HG03521 (cell line): ENCODE measurements around the gene MID1.

Source experiments
- ATAC-seq: cut with Tn5 transposase; IDR thresholded peaks from one replicate; pipeline ENCODE4 v1.9.1; 2021; ENCODE audit warnings: mild to moderate bottlenecking, moderate library complexity; ENCODE audit not compliant: unreplicated experiment

MID1 gene

GRCh38 chrX:10496345-10496965 lies 123.9 kb downstream of the MID1 start:
- ATAC-seq: no peak

GRCh38 chrX:10495677-10496076 lies 124.7 kb downstream of the MID1 start:
- ATAC-seq: no peak

GRCh38 chrX:10492250-10492649 lies 128.1 kb downstream of the MID1 start:
- ATAC-seq: no peak

GRCh38 chrX:10486373-10486772 lies 134.0 kb downstream of the MID1 start:
- no peak for ATAC-seq

- no peak for ATAC-seq
Observed at GRCh38 chrX:10485326-10485725, 135.1 kb downstream of the MID1 start.

GRCh38 chrX:10484683-10485247 lies 135.6 kb downstream of the MID1 start:
- ATAC-seq: no peak

GRCh38 chrX:10483191-10483831 lies 137.1 kb downstream of the MID1 start:
- no peak for ATAC-seq

GRCh38 chrX:10482708-10483107 lies 137.7 kb downstream of the MID1 start:
- ATAC-seq: no peak

- peak; percentile 89 for ATAC-seq
Observed at GRCh38 chrX:10482261-10482660, 138.1 kb downstream of the MID1 start.

- no peak for ATAC-seq
Observed at GRCh38 chrX:10480861-10481260, 139.5 kb downstream of the MID1 start.

GRCh38 chrX:10479508-10479907 lies 140.9 kb downstream of the MID1 start:
- no peak for ATAC-seq

- no peak for ATAC-seq
Observed at GRCh38 chrX:10477525-10477924, 142.9 kb downstream of the MID1 start.

GRCh38 chrX:10474913-10475568 lies 145.3 kb downstream of the MID1 start:
- ATAC-seq: no peak

- ATAC-seq: no peak
Observed at GRCh38 chrX:10474510-10474909, 145.9 kb downstream of the MID1 start.

GRCh38 chrX:10471418-10471817 lies 149.0 kb downstream of the MID1 start:
- ATAC-seq: no peak

- ATAC-seq: no peak
Observed at GRCh38 chrX:10470009-10470408, 150.4 kb downstream of the MID1 start.

- no peak for ATAC-seq
Observed at GRCh38 chrX:10467793-10468192, 152.6 kb downstream of the MID1 start.

- no peak for ATAC-seq
Observed at GRCh38 chrX:10465254-10465653, 155.1 kb downstream of the MID1 start.

GRCh38 chrX:10457092-10457491 lies 163.3 kb downstream of the MID1 start:
- no peak for ATAC-seq

- ATAC-seq: no peak
Observed at GRCh38 chrX:10453945-10454344, 166.4 kb downstream of the MID1 start.

- ATAC-seq: no peak
Observed at GRCh38 chrX:10450959-10451355, 169.4 kb downstream of the MID1 start.
